ENCODE results near the gene CAPSL.
A peak's percentile ranks its signal among the peaks of the same experiment; 100 is the strongest.

The CAPSL gene

DNA sequence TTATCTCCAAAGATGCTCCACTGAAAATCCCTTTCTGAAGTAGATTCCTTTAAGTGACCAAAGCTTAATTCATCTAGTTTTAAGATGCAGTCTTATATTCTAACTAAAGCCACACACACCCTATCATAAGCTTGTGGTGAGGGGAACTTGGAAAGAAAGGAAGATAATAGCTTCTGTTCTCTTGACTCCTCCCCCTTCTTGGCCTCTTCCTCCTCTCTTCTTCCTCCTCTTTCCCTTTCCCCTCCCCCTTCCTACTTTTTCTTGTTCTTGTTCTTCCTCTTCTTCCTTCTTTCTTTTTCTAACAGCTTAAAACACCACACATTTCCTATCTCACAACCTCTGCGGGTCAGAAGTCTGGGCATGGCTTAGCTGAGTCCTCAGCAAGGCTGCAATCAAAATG lies 58.3 kb downstream of the CAPSL start:
- Histone ChIP-seq H3K9me3 (ENCODE audit: low read length) (no peaks in the 10 kb centered on the region), H4K20me1 (ENCODE audit: insufficient read depth, low read length) (no peaks in the 10 kb centered on the region), H3K4me1 (ENCODE audit: insufficient read depth, low read length, severe bottlenecking) (peaks cover 96% of the 10 kb centered on the region), H3K79me2 (ENCODE audit: insufficient read depth, low read length) (no peaks in the 10 kb centered on the region), H3K9ac (ENCODE audit: low read length) (no peak overlapping the region; the same call in 1 of the 2 replicates), H3K27me3 (ENCODE audit: insufficient read depth, low read length) (no peaks in the 10 kb centered on the region), H3K4me3 (ENCODE audit: low read depth, low read length, poor library complexity, severe bottlenecking) (no peak overlapping the region), H2AFZ (ENCODE audit: low read length) (no peak overlapping the region), H3K4me2 (ENCODE audit: low read length) (no peak overlapping the region), H3F3A (ENCODE audit: insufficient read depth, low read length) (no peaks in the 10 kb centered on the region; the same call in 1 of the 2 replicates), H3K27ac (ENCODE audit: low read depth, low read length, poor library complexity, severe bottlenecking) (peak overlapping the region; percentile 98), H3K9me2 (ENCODE audit: low read depth, low read length) (no peaks in the 10 kb centered on the region), H3K36me3 (ENCODE audit: insufficient read depth, low read length) (peaks cover 45% of the 10 kb centered on the region)
- TF ChIP-seq, protein P1, sequence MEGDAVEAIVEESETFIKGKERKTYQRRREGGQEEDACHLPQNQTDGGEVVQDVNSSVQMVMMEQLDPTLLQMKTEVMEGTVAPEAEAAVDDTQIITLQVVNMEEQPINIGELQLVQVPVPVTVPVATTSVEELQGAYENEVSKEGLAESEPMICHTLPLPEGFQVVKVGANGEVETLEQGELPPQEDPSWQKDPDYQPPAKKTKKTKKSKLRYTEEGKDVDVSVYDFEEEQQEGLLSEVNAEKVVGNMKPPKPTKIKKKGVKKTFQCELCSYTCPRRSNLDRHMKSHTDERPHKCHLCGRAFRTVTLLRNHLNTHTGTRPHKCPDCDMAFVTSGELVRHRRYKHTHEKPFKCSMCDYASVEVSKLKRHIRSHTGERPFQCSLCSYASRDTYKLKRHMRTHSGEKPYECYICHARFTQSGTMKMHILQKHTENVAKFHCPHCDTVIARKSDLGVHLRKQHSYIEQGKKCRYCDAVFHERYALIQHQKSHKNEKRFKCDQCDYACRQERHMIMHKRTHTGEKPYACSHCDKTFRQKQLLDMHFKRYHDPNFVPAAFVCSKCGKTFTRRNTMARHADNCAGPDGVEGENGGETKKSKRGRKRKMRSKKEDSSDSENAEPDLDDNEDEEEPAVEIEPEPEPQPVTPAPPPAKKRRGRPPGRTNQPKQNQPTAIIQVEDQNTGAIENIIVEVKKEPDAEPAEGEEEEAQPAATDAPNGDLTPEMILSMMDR (IDR thresholded peaks at IDR 0.05; ENCODE audit: low read length) = no peak
- TF ChIP-seq EZH2 (IDR thresholded peaks at IDR 0.05; ENCODE audit: borderline replicate concordance, low read length) = no peak

DNA sequence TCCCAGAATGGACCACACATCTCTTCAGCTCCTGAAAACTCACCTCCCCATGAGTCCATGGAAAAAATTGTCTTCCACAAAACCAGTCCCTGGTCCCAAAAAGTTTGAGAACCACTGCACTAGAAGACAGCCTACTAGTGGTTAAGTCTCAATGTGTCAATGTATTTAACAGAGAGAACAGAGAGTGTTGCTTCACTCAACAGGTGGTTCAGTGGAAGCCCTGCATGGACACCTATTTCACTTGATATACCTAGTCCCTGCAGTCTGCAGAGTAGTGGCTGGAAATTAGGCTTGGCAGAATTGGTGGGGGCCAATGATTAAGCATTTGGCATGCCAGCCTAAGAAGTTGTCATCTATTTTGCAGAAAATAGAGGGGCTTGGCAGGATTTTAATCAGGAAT lies 58.8 kb downstream of the CAPSL start:
- H3K79me2 ChIP-seq (ENCODE audit: insufficient read depth, low read length) = no peaks in the 10 kb centered on the region
- no peaks in the 10 kb centered on the region for H3K27me3 ChIP-seq (ENCODE audit: insufficient read depth, low read length)
- no peak overlapping the region for H2AFZ ChIP-seq (ENCODE audit: low read length)
- no peaks in the 10 kb centered on the region for H3K9me3 ChIP-seq (ENCODE audit: low read length)
- TF ChIP-seq, protein P1 (IDR thresholded peaks at IDR 0.05; ENCODE audit: low read length) = peak; percentile 16; the same call in 1 of the 2 replicates
- no peak for TF ChIP-seq EZH2 (IDR thresholded peaks at IDR 0.05; ENCODE audit: borderline replicate concordance, low read length)
- no peaks in the 10 kb centered on the region for H4K20me1 ChIP-seq (ENCODE audit: insufficient read depth, low read length)
- no peak overlapping the region for H3K9ac ChIP-seq (ENCODE audit: low read length)
- no peaks in the 10 kb centered on the region for H3K9me2 ChIP-seq (ENCODE audit: low read depth, low read length)
- peaks cover 50% of the 10 kb centered on the region for H3K36me3 ChIP-seq (ENCODE audit: insufficient read depth, low read length)
- peaks cover 90% of the 10 kb centered on the region for H3K4me1 ChIP-seq (ENCODE audit: insufficient read depth, low read length, severe bottlenecking)
- H3K4me3 ChIP-seq (ENCODE audit: low read depth, low read length, poor library complexity, severe bottlenecking) = no peak overlapping the region
- H3K27ac ChIP-seq (ENCODE audit: low read depth, low read length, poor library complexity, severe bottlenecking) = peak overlapping the region; percentile 98
- H3F3A ChIP-seq (ENCODE audit: insufficient read depth, low read length) = no peaks in the 10 kb centered on the region
- no peak overlapping the region for H3K4me2 ChIP-seq (ENCODE audit: low read length)

DNA sequence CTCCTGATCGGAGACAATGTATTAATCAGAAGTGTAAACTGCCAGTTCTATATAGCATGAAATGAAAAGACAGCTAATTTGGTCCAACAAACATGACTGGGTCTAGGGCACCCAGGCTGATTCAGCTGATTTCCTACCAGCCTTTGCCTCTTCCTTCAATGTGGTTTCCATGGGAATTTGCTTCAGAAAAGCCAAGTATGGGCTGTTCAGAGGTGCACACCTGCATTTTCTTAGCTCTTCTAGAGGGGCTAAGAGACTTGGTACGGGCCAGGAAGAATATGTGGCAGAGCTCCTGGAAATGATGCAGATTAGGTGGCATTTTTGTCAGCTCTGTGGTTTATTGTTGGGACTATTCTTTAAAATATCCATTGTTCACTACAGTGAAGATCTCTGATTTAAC lies 59.3 kb downstream of the CAPSL start:
- no peak overlapping the region; the same call in 1 of the 2 replicates for H3K4me2 ChIP-seq (ENCODE audit: low read length)
- no peak overlapping the region for H3K4me3 ChIP-seq (ENCODE audit: low read depth, low read length, poor library complexity, severe bottlenecking)
- TF ChIP-seq, protein P1 (IDR thresholded peaks at IDR 0.05; ENCODE audit: low read length) = no peak
- H3K27ac ChIP-seq (ENCODE audit: low read depth, low read length, poor library complexity, severe bottlenecking) = peak overlapping the region; percentile 98
- H3K9ac ChIP-seq (ENCODE audit: low read length) = 0 out of 2 replicates have a peak overlapping the region, but pooled peaks have one; percentile 3
- no peak overlapping the region for H2AFZ ChIP-seq (ENCODE audit: low read length)
- H3K27me3 ChIP-seq (ENCODE audit: insufficient read depth, low read length) = no peaks in the 10 kb centered on the region
- peaks cover 85% of the 10 kb centered on the region for H3K4me1 ChIP-seq (ENCODE audit: insufficient read depth, low read length, severe bottlenecking)
- H3F3A ChIP-seq (ENCODE audit: insufficient read depth, low read length) = no peaks in the 10 kb centered on the region
- no peaks in the 10 kb centered on the region for H3K9me3 ChIP-seq (ENCODE audit: low read length)
- no peaks in the 10 kb centered on the region for H3K79me2 ChIP-seq (ENCODE audit: insufficient read depth, low read length)
- H4K20me1 ChIP-seq (ENCODE audit: insufficient read depth, low read length) = no peaks in the 10 kb centered on the region
- H3K36me3 ChIP-seq (ENCODE audit: insufficient read depth, low read length) = peaks cover 56% of the 10 kb centered on the region
- H3K9me2 ChIP-seq (ENCODE audit: low read depth, low read length) = no peaks in the 10 kb centered on the region
